ENCODE measurements around the gene FOCAD. TPM values are rescaled to one million over a fixed set of nuclear protein-coding genes. Genes with fewer than 3 reads are reported as not detected.

The FOCAD gene
- total RNA-seq, 6 experiments from 2014 or later: 6.4 to 18.3 (median 7.8) TPM

DNA sequence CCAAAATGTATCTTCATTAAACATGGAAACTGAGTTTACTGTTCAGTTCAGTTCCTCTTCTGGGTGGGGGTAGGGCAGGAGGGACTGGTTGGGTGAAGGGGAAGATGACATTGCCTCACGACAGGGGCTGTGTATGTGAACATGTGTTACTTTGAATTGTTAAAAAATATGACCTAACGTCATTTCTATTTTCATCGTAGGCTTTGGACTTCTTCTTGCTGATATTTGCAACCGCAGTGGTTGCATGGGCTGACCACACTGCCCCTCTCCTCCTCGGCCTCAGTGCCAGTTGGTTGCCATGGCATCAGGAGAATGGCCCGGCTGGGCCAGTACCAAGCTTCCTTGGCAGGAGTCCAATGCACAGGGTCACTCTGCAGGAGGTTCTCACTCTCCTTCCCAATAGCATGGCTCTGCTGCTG is 305.9 kb downstream of the FOCAD start:
- Histone ChIP-seq H3K4me1 (no peaks in the 10 kb centered on the region), H3K4me3 (no peak overlapping the region), H3K36me3 (no peaks in the 10 kb centered on the region), H3K9me3 (no peaks in the 10 kb centered on the region), H3K27ac (no peak overlapping the region), H3K27me3 (no peaks in the 10 kb centered on the region)
- DNase-seq (peak; percentile 42 to 60 (median 51)), ATAC-seq (peak; percentile 42 to 67 (median 54))
- 82% methylated on average over 4 of the region's 6 CpGs for WGBS (ENCODE audit: insufficient coverage, low coverage, low lambda C conversion rate, missing lambda C conversion rate)
- intact Hi-C loops (cut with DNase I): no loop called here
- TF ChIP-seq CTCF (IDR thresholded peaks at IDR 0.05): no peak
- no peak for TF ChIP-seq POLR2A (IDR thresholded peaks at IDR 0.05)

GRCh38 chr9:20990867-20991266 is 306.8 kb downstream of the FOCAD start:
- ATAC-seq: peak; percentile 48 to 77 (median 67)

DNA sequence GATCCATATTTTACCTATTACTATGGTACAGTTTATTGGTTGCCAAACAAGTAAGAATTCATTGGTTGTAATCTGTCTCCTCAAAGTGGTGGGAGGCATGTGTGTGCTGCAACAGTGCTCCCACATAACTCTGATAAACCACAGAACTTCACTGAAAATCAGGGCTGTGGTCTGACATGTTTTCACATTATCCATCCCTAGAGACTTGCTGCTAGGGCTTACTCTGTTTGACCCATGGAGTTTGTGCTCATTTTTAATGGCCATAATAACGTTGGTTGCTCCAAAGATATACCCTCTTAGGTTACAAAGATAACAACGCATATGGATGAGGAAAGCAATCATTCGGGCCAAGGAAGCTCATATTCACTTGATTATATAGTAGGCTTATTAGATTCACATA is 310.4 kb downstream of the FOCAD start:
- intact Hi-C loops (cut with DNase I): no loop called here
- no peak overlapping the region for H3K4me3 ChIP-seq
- WGBS (ENCODE audit: insufficient coverage, low coverage, low lambda C conversion rate, missing lambda C conversion rate): 82% methylated on average over 3 of the region's 3 CpGs

More at GRCh38 chr9:20990867-20991266, 306.8 kb downstream of the FOCAD start:
- no peaks in the 10 kb centered on the region for H3K4me1 ChIP-seq
- no peaks in the 10 kb centered on the region for H3K27me3 ChIP-seq
- no peak for DNase-seq
- no peaks in the 10 kb centered on the region for H3K9me3 ChIP-seq
- TF ChIP-seq POLR2A (IDR thresholded peaks at IDR 0.05) (no peak), CTCF (IDR thresholded peaks at IDR 0.05) (no peak)
- no peaks in the 10 kb centered on the region for H3K36me3 ChIP-seq
- intact Hi-C loops (cut with DNase I): no loop called here
- H3K4me3 ChIP-seq: no peak overlapping the region
- 83% methylated on average over 2 of the region's 2 CpGs for WGBS (ENCODE audit: insufficient coverage, low coverage, low lambda C conversion rate, missing lambda C conversion rate)
- H3K27ac ChIP-seq: no peak overlapping the region

GRCh38 chr9:20995616-20996015 is 311.6 kb downstream of the FOCAD start:
- DNase-seq: no peak
- TF ChIP-seq CTCF (IDR thresholded peaks at IDR 0.05) (no peak), POLR2A (IDR thresholded peaks at IDR 0.05) (no peak)
- H3K27ac ChIP-seq: no peak overlapping the region

More for the DNA sequence above, 310.4 kb downstream of the FOCAD start:
- no peaks in the 10 kb centered on the region for H3K27me3 ChIP-seq
- ATAC-seq (no peak), DNase-seq (no peak)
- H3K4me1 ChIP-seq: no peaks in the 10 kb centered on the region
- H3K27ac ChIP-seq: no peak overlapping the region
- H3K36me3 ChIP-seq: no peaks in the 10 kb centered on the region
- no peaks in the 10 kb centered on the region for H3K9me3 ChIP-seq
- no peak for TF ChIP-seq CTCF (IDR thresholded peaks at IDR 0.05)
- TF ChIP-seq POLR2A (IDR thresholded peaks at IDR 0.05): no peak

GRCh38 chr9:20996809-20997208 is 312.8 kb downstream of the FOCAD start:
- TF ChIP-seq POLR2A (IDR thresholded peaks at IDR 0.05): no peak
- TF ChIP-seq CTCF (IDR thresholded peaks at IDR 0.05): no peak
- Histone ChIP-seq H3K4me3 (no peak overlapping the region), H3K27ac (no peak overlapping the region), H3K4me1 (no peaks in the 10 kb centered on the region), H3K36me3 (no peaks in the 10 kb centered on the region), H3K9me3 (no peaks in the 10 kb centered on the region), H3K27me3 (no peaks in the 10 kb centered on the region)
- intact Hi-C loops (cut with DNase I): no loop called here
- WGBS (ENCODE audit: insufficient coverage, low coverage, low lambda C conversion rate, missing lambda C conversion rate): 96% methylated on average over 2 of the region's 2 CpGs
- no peak for ATAC-seq
- DNase-seq: no peak

More at GRCh38 chr9:20995616-20996015, 311.6 kb downstream of the FOCAD start:
- H3K36me3 ChIP-seq: no peaks in the 10 kb centered on the region
- no peak overlapping the region for H3K4me3 ChIP-seq
- WGBS (ENCODE audit: insufficient coverage, low coverage, low lambda C conversion rate, missing lambda C conversion rate): 59% methylated on average over 2 of the region's 2 CpGs
- no peaks in the 10 kb centered on the region for H3K4me1 ChIP-seq
- ATAC-seq: peak in 1 of 4 donors; percentile 33
- H3K27me3 ChIP-seq: no peaks in the 10 kb centered on the region
- no peaks in the 10 kb centered on the region for H3K9me3 ChIP-seq
- intact Hi-C loops (cut with DNase I): no loop called here
